ENCODE data around the gene CSRNP2.

DNA sequence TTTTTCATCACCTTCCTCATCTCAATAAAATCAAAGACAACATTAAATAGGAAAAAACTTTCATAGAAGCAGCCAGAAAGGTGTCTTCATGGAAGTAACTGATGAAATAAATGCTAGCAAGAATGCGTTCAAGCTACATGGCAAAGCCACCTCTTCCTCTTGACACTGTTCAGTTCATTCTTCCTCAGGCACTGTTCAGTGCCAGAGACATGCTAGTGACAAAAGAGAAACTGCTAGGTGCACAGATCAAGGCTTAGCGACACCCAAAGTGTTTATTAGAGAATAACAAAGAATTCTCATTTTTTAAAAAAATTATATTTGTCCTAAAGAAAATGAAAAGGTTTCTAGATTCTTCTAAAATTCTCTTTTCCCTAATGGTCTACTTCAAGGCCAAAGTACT lies 64.4 kb downstream of the CSRNP2 start:
- TF ChIP-seq, protein P1, sequence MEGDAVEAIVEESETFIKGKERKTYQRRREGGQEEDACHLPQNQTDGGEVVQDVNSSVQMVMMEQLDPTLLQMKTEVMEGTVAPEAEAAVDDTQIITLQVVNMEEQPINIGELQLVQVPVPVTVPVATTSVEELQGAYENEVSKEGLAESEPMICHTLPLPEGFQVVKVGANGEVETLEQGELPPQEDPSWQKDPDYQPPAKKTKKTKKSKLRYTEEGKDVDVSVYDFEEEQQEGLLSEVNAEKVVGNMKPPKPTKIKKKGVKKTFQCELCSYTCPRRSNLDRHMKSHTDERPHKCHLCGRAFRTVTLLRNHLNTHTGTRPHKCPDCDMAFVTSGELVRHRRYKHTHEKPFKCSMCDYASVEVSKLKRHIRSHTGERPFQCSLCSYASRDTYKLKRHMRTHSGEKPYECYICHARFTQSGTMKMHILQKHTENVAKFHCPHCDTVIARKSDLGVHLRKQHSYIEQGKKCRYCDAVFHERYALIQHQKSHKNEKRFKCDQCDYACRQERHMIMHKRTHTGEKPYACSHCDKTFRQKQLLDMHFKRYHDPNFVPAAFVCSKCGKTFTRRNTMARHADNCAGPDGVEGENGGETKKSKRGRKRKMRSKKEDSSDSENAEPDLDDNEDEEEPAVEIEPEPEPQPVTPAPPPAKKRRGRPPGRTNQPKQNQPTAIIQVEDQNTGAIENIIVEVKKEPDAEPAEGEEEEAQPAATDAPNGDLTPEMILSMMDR (IDR thresholded peaks at IDR 0.05), result no peak
- no peak for TF ChIP-seq POLR2A (IDR thresholded peaks at IDR 0.05)
